IPS-NIHi7 (cell line): ENCODE measurements around the gene FCHSD1.
A peak's percentile ranks its signal among the peaks of the same experiment; 100 is the strongest.
"Not testable (repeated sequence)": the region's sequence is repeated elsewhere in the genome, so short reads cannot be mapped to it uniquely, and the experiment has no call there.

ENCODE experiments used
- DNase-seq: peaks from one replicate; pipeline ENCODE4 v3.0.0; 2012; ENCODE audit warnings: mixed read lengths; ENCODE audit errors: extremely low spot score

The FCHSD1 gene

DNA sequence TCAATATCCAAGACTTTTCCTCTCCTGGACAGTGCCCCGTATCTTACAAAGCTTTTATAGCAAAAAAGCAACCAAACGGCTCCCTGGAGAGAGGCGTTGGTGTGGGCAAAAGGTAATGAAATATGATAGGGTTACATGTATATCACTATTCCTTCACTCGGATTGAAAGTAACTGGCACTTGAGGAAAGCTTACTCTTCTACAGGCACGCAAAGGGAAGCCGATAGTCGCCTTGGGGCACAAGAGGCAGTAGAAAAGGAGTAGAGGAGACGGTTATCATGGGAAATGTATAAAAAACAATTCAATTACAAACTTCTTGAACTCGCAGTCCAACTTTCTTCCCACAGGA lies 33.6 kb downstream of the FCHSD1 start:
- no peak for DNase-seq

DNA sequence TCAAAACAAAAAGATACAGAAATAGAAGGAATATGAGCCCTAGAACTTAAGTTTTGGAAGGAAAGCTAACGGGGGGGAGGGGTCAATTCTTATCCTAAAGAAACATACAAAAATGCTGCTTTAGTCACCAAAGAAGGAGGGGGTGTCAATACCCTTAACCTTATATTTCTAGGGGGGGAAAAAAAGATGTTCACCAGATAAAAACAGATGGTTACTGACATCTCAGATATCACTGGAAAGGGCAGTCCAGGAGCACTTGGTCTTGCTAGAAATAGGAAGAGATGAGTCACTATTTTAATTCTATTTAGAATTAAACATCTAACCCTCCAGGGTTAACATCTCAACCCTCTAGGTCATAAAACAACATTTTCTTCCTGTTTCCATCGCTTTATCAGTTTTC lies 34.1 kb downstream of the FCHSD1 start:
- DNase-seq = no peak

- DNase-seq = no peak
Measured at GRCh38 chr5:141615991-141616720, 35.1 kb downstream of the FCHSD1 start.

- DNase-seq = no peak
Measured at GRCh38 chr5:141613344-141613743, 37.9 kb downstream of the FCHSD1 start.

DNA sequence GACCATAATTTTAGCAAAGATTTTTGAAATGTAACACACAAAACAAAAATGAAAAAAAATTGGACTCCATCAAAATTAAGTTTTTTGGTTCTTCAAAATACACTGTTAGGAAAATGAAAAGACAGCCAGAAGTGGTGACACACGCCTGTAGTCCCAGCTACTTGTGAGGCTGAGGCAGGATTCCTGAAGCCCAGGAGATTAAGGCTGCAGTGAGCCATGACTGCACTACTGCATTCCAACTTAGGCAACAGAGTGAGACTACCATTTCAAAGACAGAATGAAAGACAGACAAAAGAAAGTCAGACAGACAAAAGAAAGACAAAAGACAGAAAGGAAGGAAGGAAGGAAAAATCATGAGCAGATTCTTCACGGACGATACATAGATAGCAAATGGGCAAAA lies 39.9 kb downstream of the FCHSD1 start:
- DNase-seq = no peak

DNA sequence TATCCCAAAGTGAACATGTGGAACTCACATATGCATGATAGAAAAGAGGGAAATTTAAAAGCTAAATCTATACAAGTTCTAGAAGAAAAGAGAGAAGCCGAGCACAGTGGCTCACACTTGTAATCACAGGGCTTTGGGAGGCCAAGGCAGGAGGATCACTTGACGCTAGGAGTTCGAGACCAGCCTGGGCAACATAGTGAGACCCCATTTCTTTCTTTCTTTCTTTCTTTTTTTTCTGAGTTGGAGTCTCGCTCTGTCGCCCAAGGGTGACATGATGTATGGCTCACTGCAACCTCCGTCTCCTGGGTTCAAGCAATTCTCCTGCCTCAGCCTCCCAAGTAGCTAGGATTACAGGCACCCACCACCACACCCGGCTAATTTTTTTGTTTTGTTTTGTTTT lies 41.3 kb downstream of the FCHSD1 start:
- not testable (repeated sequence) for DNase-seq

- no peak for DNase-seq
Measured at GRCh38 chr5:141609044-141609443, 42.2 kb downstream of the FCHSD1 start.

DNA sequence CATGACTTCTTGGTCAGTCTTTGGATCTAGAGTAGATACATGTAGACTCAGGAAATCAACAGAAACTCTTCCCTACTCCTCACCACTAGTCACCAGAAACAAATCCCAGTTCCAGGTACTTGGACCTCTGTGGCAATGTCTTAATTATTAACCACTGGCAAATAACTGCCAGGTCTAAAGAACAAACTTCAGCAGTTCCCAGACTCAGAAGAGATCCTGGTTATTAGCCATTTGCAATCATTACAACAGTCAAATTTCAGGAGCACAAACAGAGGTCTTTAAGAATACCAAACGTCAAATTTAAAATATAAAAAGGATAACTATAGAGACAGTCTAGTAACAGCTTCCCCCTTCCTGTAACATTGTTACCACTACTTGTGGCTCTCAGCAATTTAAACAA lies 42.7 kb downstream of the FCHSD1 start:
- DNase-seq = no peak

GRCh38 chr5:141608046-141608445 lies 43.2 kb downstream of the FCHSD1 start:
- no peak for DNase-seq

DNA sequence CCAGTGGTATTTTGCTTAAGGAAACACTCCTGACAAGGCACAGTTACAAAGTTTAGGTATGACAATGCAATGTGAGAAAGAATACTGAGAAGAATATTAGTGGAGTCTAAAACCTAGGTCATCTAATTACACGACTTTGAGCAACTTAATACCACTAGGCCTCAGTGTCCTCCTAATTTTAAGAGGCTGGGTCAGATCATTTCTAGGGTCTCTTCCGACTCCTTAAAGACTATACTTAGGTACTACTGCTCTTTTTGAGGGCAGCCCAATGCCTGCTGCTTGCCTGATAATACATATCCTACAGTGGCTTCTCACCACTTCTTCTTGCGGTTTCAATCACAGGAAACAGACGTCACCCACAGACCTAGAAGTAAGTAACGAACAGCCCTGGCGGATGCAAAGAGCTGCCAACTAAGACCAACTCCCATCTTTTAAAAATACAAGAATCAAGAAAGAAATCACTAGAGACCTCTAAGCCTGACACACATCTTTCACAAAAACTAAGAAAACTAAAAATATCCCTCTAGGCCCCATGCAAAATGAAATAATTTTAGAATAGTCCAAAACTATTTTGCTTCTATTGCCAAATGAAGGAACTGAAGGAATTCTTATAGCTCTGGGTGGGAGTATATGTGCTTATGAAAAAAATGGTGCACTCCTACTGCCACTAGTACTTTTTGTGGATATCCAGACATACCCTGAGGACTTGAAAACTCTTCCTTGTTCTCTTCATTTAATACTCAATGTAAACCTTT lies 45.5 kb downstream of the FCHSD1 start:
- no peak for DNase-seq

GRCh38 chr5:141603923-141604717 lies 47.1 kb downstream of the FCHSD1 start:
- peak; percentile 30 for DNase-seq

DNA sequence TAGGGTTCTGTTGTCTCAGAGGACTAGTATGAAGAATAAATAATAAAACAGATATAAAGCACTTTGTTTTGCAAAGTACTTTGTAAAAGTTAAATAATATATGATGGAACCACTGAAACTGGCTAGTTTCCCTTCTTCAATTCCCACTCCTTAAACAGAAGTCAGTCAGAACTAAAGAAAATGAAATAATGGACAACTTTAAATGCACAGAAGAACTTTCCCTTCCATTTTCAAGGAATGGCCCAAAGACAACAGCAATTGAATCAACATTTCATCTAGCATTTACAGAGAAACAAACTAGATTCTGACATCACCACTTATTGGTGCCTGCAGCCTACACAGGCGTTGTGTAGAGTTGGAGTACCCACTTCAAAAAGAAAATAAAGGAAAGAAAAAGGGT lies 48.6 kb downstream of the FCHSD1 start:
- DNase-seq = no peak

DNA sequence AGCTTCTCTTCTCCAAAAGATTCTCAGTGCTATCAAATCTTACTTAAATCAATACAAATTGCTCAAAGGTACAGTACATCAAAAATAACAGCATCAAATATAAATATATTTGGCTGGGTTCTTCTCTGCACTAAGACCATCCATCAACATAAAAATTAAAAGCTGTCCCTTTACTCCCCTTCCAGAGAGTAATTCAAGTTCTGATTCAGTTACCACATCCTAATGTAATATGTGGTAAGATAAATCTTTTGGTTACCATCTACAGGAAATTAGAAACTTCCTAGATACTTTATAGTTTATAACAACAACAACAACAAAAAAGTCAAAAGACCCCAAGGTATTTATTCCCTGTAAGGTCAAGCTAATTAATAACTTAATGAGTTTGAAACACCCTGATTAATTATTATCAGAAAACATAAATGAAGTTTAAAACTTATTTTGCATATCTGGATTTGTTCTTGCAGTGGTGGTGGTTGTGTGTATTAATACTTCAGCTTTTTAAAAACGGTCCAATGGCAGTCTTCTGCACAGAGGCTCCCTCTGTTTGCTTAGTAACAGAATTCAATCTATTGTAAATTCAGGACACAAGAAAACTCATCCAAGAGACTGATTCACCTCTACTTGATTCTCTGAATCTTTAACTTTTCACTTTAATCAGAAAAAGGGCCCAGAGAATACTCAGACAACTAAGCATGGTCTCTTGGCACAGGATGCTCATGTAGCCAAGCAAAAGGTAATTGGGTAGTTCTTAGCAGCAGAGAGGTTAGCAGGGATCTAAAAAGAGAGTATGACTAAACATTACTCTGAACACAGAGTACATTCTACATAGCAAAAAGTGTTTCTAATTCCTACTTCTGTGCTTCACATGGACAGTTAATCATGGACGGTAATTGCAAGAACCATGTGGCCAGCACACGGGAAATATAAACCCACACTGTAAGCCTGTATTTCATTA lies 52.5 kb downstream of the FCHSD1 start:
- DNase-seq = no peak

DNA sequence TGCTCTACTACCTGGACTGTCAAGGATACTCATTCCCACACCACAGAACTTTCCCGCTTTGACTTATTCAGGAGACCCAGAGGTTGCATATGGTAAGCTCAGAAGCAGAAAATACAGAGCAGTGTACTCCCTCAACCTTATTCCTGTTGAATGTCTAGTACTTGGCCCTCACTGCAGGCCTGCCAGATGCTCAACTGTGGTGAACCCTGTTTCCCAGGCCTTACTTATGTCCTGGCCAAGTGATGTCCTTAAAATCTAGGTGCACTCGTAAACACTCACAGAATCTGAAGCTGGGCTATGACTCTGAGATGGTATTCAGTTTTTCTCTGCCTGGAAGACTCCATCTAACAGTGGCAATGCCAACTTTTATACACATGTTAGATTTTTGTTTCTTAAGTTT lies 53.4 kb downstream of the FCHSD1 start:
- no peak for DNase-seq

DNA sequence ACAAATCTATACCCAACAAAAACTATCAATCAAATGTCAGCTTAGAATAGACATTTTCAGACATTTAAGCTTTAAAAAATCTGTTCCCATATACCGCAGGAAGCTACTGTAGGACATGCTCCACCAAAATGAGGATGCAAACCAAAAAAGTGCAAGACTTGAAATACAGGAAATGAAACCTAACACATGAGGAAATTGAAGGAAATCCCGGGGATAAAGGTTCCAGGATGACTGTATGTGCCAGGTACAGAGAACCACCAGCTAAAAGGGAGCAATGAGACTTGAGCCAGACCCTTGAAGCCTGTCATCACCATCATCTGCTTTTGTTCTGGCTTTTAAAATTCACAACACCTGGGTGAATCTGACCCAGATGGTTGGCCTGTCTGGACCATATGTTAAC lies 53.8 kb downstream of the FCHSD1 start:
- no peak for DNase-seq

DNA sequence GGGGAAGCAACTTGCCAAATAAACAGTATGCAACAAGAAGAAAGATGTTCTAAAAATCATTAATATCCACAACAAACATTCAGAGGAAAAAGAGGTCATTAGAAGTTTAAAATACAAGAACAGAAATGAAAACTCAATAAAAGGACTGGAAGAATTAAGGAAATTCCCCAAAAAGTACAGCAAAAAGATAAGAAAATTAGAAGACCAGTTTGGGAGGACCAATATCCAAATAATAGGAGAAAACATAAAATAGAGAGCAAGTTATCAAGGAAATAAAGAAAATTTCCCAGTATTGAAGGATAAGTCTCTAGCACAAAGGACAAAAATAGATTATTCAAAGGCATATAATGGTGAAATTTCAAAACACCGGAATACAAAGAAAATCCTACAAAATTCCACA lies 54.4 kb downstream of the FCHSD1 start:
- DNase-seq = no peak

DNA sequence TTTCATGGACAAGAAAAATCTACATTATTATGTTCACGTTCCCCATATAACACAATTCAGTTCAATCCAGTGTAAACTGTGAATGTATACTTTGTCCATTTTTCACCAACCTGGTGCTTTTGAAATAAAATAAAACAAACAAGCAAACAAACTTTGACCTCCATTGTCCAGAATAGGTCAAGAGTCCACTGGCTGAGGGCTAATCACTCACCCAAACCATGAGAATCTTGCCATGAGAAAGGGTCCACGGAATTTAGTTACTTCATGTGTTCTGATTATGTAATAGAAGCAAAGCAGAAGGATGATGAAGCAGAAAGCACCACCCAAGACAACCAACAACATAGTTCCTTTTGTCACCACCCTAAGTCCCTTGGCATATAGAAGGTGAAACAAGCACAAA lies 61.1 kb downstream of the FCHSD1 start:
- DNase-seq = no peak
